ENCODE measurements around the gene LRRC4B. TPM values are rescaled to one million over a fixed set of nuclear protein-coding genes. Genes with fewer than 3 reads are reported as not detected.

Gene LRRC4B
- total RNA-seq, 1 donor from 2014 or later, result 1.0 TPM

DNA sequence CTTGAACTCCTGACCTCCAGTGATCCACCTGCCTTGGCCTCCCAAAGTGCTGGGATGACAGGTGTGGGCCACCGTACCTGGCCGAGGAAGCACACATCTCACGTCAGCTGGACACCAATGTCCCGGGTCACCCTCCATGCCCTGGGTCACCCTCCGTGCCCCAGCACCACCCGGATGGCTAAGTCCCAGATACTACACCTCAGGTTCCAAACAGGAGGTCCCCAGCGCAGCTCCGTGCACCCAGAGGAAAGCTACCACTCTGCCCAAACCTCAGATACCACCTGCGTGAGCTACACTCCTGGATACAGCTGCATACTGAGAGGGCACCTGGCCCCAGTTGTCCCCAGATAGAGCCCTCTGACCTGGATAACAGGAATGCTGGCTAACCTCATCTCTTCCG is 14.0 kb downstream of the LRRC4B start:
- TF ChIP-seq, protein P1, sequence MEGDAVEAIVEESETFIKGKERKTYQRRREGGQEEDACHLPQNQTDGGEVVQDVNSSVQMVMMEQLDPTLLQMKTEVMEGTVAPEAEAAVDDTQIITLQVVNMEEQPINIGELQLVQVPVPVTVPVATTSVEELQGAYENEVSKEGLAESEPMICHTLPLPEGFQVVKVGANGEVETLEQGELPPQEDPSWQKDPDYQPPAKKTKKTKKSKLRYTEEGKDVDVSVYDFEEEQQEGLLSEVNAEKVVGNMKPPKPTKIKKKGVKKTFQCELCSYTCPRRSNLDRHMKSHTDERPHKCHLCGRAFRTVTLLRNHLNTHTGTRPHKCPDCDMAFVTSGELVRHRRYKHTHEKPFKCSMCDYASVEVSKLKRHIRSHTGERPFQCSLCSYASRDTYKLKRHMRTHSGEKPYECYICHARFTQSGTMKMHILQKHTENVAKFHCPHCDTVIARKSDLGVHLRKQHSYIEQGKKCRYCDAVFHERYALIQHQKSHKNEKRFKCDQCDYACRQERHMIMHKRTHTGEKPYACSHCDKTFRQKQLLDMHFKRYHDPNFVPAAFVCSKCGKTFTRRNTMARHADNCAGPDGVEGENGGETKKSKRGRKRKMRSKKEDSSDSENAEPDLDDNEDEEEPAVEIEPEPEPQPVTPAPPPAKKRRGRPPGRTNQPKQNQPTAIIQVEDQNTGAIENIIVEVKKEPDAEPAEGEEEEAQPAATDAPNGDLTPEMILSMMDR (IDR thresholded peaks at IDR 0.05; ENCODE audit: unreplicated experiment), result no peak
- Mint-ChIP-seq H3K36me3 (ENCODE audit: insufficient read depth) (no peaks in the 10 kb centered on the region), H3K4me1 (ENCODE audit: low read depth) (peaks cover 8% of the 10 kb centered on the region), H3K4me3 (ENCODE audit: low read depth) (no peak overlapping the region), H3K27ac (peak overlapping the region; percentile 77), H3K27me3 (peaks cover 69% of the 10 kb centered on the region), H3K9me3 (ENCODE audit: low read depth) (no peaks in the 10 kb centered on the region)
- no peak for DNase-seq (ENCODE audit: low spot score, unreplicated experiment)

DNA sequence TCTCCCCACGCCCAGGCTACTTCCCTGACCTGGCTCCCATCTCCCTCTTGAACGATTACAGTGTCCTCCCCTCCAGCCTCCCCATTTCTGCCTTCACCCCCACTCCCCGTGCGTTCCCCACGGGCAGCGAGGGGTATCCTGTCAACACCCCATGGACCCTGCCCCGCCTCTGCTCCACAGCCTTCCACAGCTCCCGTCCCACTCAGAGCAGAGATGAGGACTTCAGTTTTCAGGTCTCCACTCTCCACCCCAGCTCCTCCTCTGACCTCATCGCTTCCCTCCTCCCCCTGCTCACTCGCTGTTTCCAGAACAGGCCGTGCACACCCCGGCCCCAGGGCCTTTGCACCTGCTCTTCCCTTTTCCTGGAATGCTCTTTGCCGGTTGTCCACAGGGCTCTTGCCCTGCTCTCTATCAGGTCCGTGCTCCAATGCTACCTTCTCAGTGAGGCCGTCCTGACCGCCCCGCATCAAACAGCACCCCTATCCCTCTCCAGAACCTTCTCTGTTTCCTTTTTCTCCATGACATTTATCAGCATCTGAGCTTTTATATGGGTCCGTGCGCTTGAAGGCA is 15.0 kb downstream of the LRRC4B start:
- Mint-ChIP-seq H3K4me3 (ENCODE audit: low read depth) (no peak overlapping the region), H3K27ac (peak overlapping the region; percentile 35), H3K9me3 (ENCODE audit: low read depth) (no peaks in the 10 kb centered on the region), H3K36me3 (ENCODE audit: insufficient read depth) (no peaks in the 10 kb centered on the region), H3K27me3 (peaks cover 66% of the 10 kb centered on the region), H3K4me1 (ENCODE audit: low read depth) (peaks cover 8% of the 10 kb centered on the region)
- TF ChIP-seq, protein P1 (IDR thresholded peaks at IDR 0.05; ENCODE audit: unreplicated experiment), result no peak
- no peak for DNase-seq (ENCODE audit: low spot score, unreplicated experiment)

DNA sequence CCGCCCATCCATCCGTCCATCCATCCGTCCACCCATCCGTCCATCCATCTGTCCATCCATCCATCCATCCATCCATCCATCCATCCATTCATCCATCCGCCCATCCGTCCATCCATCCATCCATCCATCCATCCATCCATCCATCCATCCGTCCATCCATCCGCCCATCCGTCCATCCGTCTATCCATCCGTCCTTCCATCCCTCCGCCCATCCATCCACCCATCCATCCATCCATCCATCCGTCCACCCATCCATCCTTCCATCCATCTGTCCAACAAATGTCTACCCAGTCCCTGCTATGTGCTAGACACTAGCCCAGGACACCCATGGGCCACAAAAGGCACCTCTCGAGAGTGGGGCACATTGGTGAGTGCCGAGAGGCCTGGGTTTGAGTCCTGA is 15.7 kb downstream of the LRRC4B start:
- DNase-seq (ENCODE audit: low spot score, unreplicated experiment), result no peak
- H3K4me1 Mint-ChIP-seq (ENCODE audit: low read depth), result peaks cover 8% of the 10 kb centered on the region
- TF ChIP-seq, protein P1 (IDR thresholded peaks at IDR 0.05; ENCODE audit: unreplicated experiment), result no peak
- H3K27me3 Mint-ChIP-seq, result peaks cover 66% of the 10 kb centered on the region
- peak overlapping the region; percentile 35 for H3K27ac Mint-ChIP-seq
- H3K4me3 Mint-ChIP-seq (ENCODE audit: low read depth), result no peak overlapping the region
- no peaks in the 10 kb centered on the region for H3K36me3 Mint-ChIP-seq (ENCODE audit: insufficient read depth)
- no peaks in the 10 kb centered on the region for H3K9me3 Mint-ChIP-seq (ENCODE audit: low read depth)

DNA sequence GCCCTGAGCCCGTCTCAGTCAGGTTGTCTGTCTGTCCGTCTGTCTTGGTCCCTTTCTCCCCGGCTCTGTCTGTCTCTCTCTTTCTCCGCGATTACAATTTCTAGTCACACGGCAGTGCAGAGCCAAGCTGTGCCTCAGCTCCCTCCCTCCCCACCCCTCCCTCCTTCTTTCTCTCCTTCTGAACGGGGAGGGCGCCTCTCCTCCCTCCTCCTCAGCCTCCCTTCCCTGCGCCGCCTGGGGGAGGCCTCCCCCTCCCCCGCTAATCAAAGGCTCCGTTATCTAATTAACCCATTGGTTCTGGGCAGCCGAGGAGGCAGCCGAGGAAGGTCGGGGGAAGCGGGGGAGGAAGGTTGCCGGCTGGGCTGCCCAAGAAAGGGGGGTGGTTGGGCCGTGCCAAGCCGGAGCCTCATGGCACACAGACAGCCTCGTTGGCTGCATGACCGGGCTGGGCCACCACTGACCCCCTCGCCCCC is 16.5 kb downstream of the LRRC4B start:
- Mint-ChIP-seq H3K4me3 (ENCODE audit: low read depth) (no peak overlapping the region), H3K9me3 (ENCODE audit: low read depth) (no peaks in the 10 kb centered on the region), H3K4me1 (ENCODE audit: low read depth) (peaks cover 6% of the 10 kb centered on the region), H3K27ac (no peak overlapping the region), H3K27me3 (peaks cover 68% of the 10 kb centered on the region), H3K36me3 (ENCODE audit: insufficient read depth) (no peaks in the 10 kb centered on the region)
- DNase-seq (ENCODE audit: low spot score, unreplicated experiment), result no peak
- TF ChIP-seq, protein P1 (IDR thresholded peaks at IDR 0.05; ENCODE audit: unreplicated experiment), result no peak

DNA sequence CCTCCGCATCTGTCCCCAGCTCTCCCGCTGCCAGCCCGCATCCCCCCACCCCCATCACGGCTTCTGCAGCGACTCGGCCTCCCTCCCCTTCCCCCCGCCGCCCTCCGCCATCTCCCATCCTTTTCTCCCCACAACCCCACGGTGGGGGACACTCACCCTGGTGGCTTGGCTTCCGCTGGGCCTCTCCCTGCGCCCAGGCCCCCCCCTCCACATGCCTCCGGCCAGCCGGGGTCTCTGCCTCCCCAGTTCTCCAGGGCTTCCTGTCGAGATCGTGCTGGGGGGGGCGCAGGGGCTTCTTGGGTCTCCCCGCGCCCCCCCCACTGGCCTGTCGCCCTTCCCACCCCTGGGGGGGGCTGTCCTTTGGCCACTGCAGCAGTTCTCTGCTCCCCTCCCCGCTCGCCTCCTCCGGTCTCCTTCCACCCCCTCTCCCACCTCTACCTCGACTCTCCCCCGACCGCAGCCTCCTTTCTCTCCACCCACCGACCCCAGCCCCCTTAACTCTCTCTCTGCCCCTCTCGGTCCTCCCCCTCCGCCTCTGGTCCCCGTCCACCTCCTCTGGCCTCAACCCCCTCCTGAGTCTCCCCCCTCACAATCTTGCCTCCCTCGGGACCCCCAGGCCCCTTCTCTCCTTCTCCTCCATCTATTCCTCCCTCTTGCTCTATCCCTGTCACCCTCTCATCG is 17.1 kb downstream of the LRRC4B start:
- H3K9me3 Mint-ChIP-seq (ENCODE audit: low read depth), result no peaks in the 10 kb centered on the region
- DNase-seq (ENCODE audit: low spot score, unreplicated experiment), result no peak
- H3K4me1 Mint-ChIP-seq (ENCODE audit: low read depth), result peaks cover 2% of the 10 kb centered on the region
- no peaks in the 10 kb centered on the region for H3K36me3 Mint-ChIP-seq (ENCODE audit: insufficient read depth)
- no peak overlapping the region for H3K4me3 Mint-ChIP-seq (ENCODE audit: low read depth)
- H3K27me3 Mint-ChIP-seq, result peaks cover 65% of the 10 kb centered on the region
- TF ChIP-seq, protein P1 (IDR thresholded peaks at IDR 0.05; ENCODE audit: unreplicated experiment), result no peak
- no peak overlapping the region for H3K27ac Mint-ChIP-seq

Data from progenitor cell of endocrine pancreas (in vitro differentiated cells).